HepG2 (cell line): Measurements from ENCODE around the gene ARHGEF4.

Experiments used
- ERF ChIP-seq: IDR thresholded peaks from 2 replicates; pipeline ENCODE4 v1.6.1; 2018; ENCODE audit warnings: missing biosample characterization, missing genetic modification reagents
- HDAC1 ChIP-seq: sonication (generic); formaldehyde crosslinking; IDR thresholded peaks from 2 replicates; pipeline ENCODE4 v1.5.1; 2020; ENCODE audit warnings: mild to moderate bottlenecking, missing genetic modification reagents
- SKI ChIP-seq: fragments of 450-650 bp; IDR thresholded peaks from one replicate; pipeline ENCODE4 v1.6.1; 2018; ENCODE audit warnings: mild to moderate bottlenecking; ENCODE audit not compliant: partially characterized antibody

- TF ChIP-seq HDAC1 (CRISPR knock-in tag) (no peak), ERF (CRISPR knock-in tag) (no peak; the same call in 1 of the 2 replicates), SKI (no peak)
Measured at GRCh38 chr2:131092458-131093005, 255.8 kb downstream of the ARHGEF4 start.
